GM12878 (cell line): ENCODE results near the gene F13B. TPM values are rescaled to one million over a fixed set of nuclear protein-coding genes. Genes with fewer than 3 reads are reported as not detected.

Experiments used
- ATAC-seq: fragments of 200-7000 bp; cut with Tn5 transposase; 3 replicates; pipeline ENCODE4 v1.9.1; 2020; ENCODE audit warnings: mild to moderate bottlenecking, moderate library complexity
- BruUV-seq: library from RNA; stranded (reverse); fragments of 400-500 nt; replicated peaks from 2 replicates; lab custom pipeline; 2021; lab: Mats Ljungman, UMichigan
- CTCF ChIA-PET: fragments of 300-600 bp; sonication (Branson Sonifier 250); formaldehyde crosslinking; extraction: SDS; loops from one replicate; lab custom pipeline; 2021; ENCODE audit warnings: inconsistent platforms; lab: Yijun Ruan, JAX
- POLR2A ChIA-PET: fragments of 350-600 bp; formaldehyde crosslinking; extraction: SDS; loops from one replicate; lab custom pipeline; 2021; ENCODE audit warnings: inconsistent platforms; lab: Charles Lee
- RAD21 ChIA-PET: fragments of 300-600 bp; sonication (Branson Sonifier 250); formaldehyde crosslinking; loops from one replicate; lab custom pipeline; 2023; ENCODE audit warnings: antibody characterized with exemption; ENCODE audit not compliant: unreplicated experiment; lab: Charles Lee
- SMC1A ChIA-PET: fragments of 300-600 bp; sonication (Branson Sonifier 250); formaldehyde crosslinking; loops from one replicate; lab custom pipeline; 2023; ENCODE audit not compliant: unreplicated experiment, uncharacterized antibody; lab: Charles Lee
- DNase-seq: peaks from one replicate; pipeline ENCODE4 v3.0.0-alpha.2; 2011; ENCODE audit warnings: low read depth, low spot score
- FAIRE-seq: peaks from 3 replicates; lab custom pipeline; 2011; peaks lifted over from hg19 to GRCh38; lab: Jason Lieb, UNC
- H2AFZ ChIP-seq: 2 replicates; pipeline ENCODE4 v1.6.0; 2011; ENCODE audit warnings: low read depth, low read length, control low read depth; ENCODE audit not compliant: control insufficient read depth
- H3K27ac ChIP-seq: 2 replicates; pipeline ENCODE4 v1.5.1; 2011; ENCODE audit warnings: control low read depth; ENCODE audit not compliant: control insufficient read depth, insufficient read depth
- H3K27me3 ChIP-seq, 2 experiments: replicated peaks in 1 of 2; 2 replicates each; pipeline versions ENCODE4 v1.6.0 to v1.6.1; 2011; ENCODE audit warnings: low read length in 1 of 2; ENCODE audit not compliant: control insufficient read depth in 2 of 2, insufficient read depth in 2 of 2
- H3K36me3 ChIP-seq, 2 experiments: 2 replicates each; pipeline ENCODE4 v1.5.1; 2011; ENCODE audit warnings: low read length in 1 of 2; ENCODE audit not compliant: control insufficient read depth in 2 of 2, insufficient read depth in 2 of 2
- H3K4me1 ChIP-seq: 2 replicates; pipeline ENCODE4 v1.6.1; 2011; ENCODE audit warnings: mild to moderate bottlenecking, low read length, moderate library complexity, mixed read lengths; ENCODE audit not compliant: control insufficient read depth, insufficient read depth
- H3K4me2 ChIP-seq: 2 replicates; pipeline ENCODE4 v1.6.0; 2011; ENCODE audit warnings: control low read depth; ENCODE audit not compliant: control insufficient read depth, insufficient read depth
- H3K4me3 ChIP-seq: fragments of 200-600 bp; sonication (generic); 2 replicates; pipeline ENCODE4 v1.5.1; 2016
- H3K79me2 ChIP-seq: 2 replicates; pipeline ENCODE4 v1.6.0; 2011; ENCODE audit warnings: low read length; ENCODE audit not compliant: control insufficient read depth, insufficient read depth
- H3K9ac ChIP-seq: 2 replicates; pipeline ENCODE4 v1.8.0; 2011; ENCODE audit warnings: low read length, control low read depth, mixed read lengths; ENCODE audit not compliant: control insufficient read depth, insufficient read depth
- H3K9me3 ChIP-seq: replicated peaks from 3 replicates; pipeline ENCODE4 v1.5.1; 2011; ENCODE audit warnings: mild to moderate bottlenecking, low read length; ENCODE audit not compliant: control insufficient read depth, insufficient read depth
- H4K20me1 ChIP-seq: 2 replicates; pipeline ENCODE4 v1.6.0; 2011; ENCODE audit not compliant: control insufficient read depth, insufficient read depth
- ASH2L ChIP-seq: fragments of 300-600, 200-600 bp; sonication (generic); IDR thresholded peaks from 2 replicates; pipeline ENCODE4 v1.6.1; 2017; ENCODE audit warnings: low read depth, mild to moderate bottlenecking, borderline replicate concordance
- ATF7 ChIP-seq: fragments of 450-650 bp; IDR thresholded peaks from 2 replicates; pipeline ENCODE4 v1.6.1; 2016; ENCODE audit warnings: low read depth, mild to moderate bottlenecking
- CREB1 ChIP-seq: IDR thresholded peaks from 2 replicates; pipeline ENCODE4 v1.6.1; 2012; ENCODE audit warnings: low read depth, mild to moderate bottlenecking, inconsistent platforms
- GATAD2B ChIP-seq: fragments of 450-650 bp; conservative IDR thresholded peaks from 2 replicates; pipeline ENCODE4 v1.6.1; 2017; ENCODE audit warnings: low read depth, mild to moderate bottlenecking, moderate library complexity
- MAX ChIP-seq: IDR thresholded peaks from 2 replicates; pipeline ENCODE4 v1.6.1; 2012; ENCODE audit warnings: low read depth, low read length, improper control_type of control experiment
- NFXL1 ChIP-seq: fragments of 450-650 bp; IDR thresholded peaks from 2 replicates; pipeline ENCODE4 v1.6.1; 2017; ENCODE audit warnings: antibody characterized with exemption, mild to moderate bottlenecking, borderline replicate concordance
- POLR2AphosphoS5 ChIP-seq: IDR thresholded peaks from 2 replicates; pipeline ENCODE4 v1.6.1; 2011; ENCODE audit warnings: mild to moderate bottlenecking, low read length, inconsistent platforms
- SMAD1 ChIP-seq: fragments of 450-650 bp; IDR thresholded peaks from 2 replicates; pipeline ENCODE4 v1.6.1; 2018; ENCODE audit warnings: mild to moderate bottlenecking, low read depth; ENCODE audit not compliant: partially characterized antibody
- SMC3 ChIP-seq: IDR thresholded peaks from 2 replicates; pipeline ENCODE4 v1.6.1; 2011; ENCODE audit warnings: low read length, improper control_type of control experiment, borderline replicate concordance
- SP1 ChIP-seq: IDR thresholded peaks from one replicate; pipeline ENCODE4 v1.6.1; 2011; ENCODE audit warnings: low read depth, low read length
- TCF12 ChIP-seq: IDR thresholded peaks from 2 replicates; pipeline ENCODE4 v1.6.1; 2011; ENCODE audit warnings: low read depth, mild to moderate bottlenecking, low read length
- WRNIP1 ChIP-seq: IDR thresholded peaks from 2 replicates; pipeline ENCODE4 v1.6.1; 2011; ENCODE audit warnings: low read depth, low read length, improper control_type of control experiment, borderline replicate concordance
- ZNF217 ChIP-seq: fragments of 450-650 bp; IDR thresholded peaks from 2 replicates; pipeline ENCODE4 v1.6.1; 2017; ENCODE audit warnings: antibody characterized with exemption, mild to moderate bottlenecking
- WGBS: methylation state at CpG from one replicate; pipeline ENCODE4 v1.1.6; 2016; ENCODE audit warnings: low lambda C conversion rate; ENCODE audit not compliant: insufficient replicate concordance, insufficient coverage; ENCODE audit errors: missing lambda C conversion rate; 5-methylcytosine and 5-hydroxymethylcytosine counted together
- in situ Hi-C: fragments of 300-500 bp; cut with MboI; formaldehyde crosslinking; loops from 9 replicates; pipeline ENCODE4 v1.14.3; 2018; ENCODE audit warnings: mixed read lengths
- intact Hi-C: fragments of 100-400 bp; cut with micrococcal nuclease; formaldehyde crosslinking; loops from one replicate; pipeline ENCODE4 v1.14.2; 2022; ENCODE audit not compliant: unreplicated experiment
- polyA plus RNA-seq, 11 experiments: library from polyadenylated mRNA; depleted of rRNA in 4 of 11; unstranded in 6 of 11; stranded (reverse) in 5 of 11; fragments of >200 nt; fragmentation: Nextera tagmentation in 4 of 11; fragmentation: Illumina TruSeq in 1 of 11; extraction: Ambion mirVana in 4 of 11; extraction: Trizol in 1 of 11; gene quantifications; 1 replicate in 1 of 11; 2 replicates in 10 of 11; pipeline versions ENCODE4 v1.2.1 to v1.2.3, GENCODE V29; 2011 to 2016; ENCODE audit warnings: inconsistent platforms in 2 of 11, missing spikeins in 2 of 11, low read depth in 1 of 11
- total RNA-seq, 4 experiments: library from RNA; depleted of rRNA in 3 of 4; stranded (reverse); fragments of >200 nt in 3 of 4; fragmentation: Illumina TruSeq in 1 of 4; extraction: Trizol in 1 of 4; gene quantifications; 2 replicates each; pipeline versions ENCODE4 v1.2.1 to v1.2.3, GENCODE V29; 2013 to 2021
- TF ChIP-seq, protein P1 (sequence below): IDR thresholded peaks from 2 replicates; pipeline ENCODE4 v1.6.1; 2012; ENCODE audit warnings: low read depth, low read length, improper control_type of control experiment
- TF ChIP-seq, protein P2 (sequence below): IDR thresholded peaks from 2 replicates; pipeline ENCODE4 v1.6.1; 2011; ENCODE audit warnings: borderline replicate concordance, low read depth, mild to moderate bottlenecking, moderate library complexity, mixed read lengths, low read length; ENCODE audit not compliant: insufficient read depth; ENCODE audit errors: extremely low read length

The F13B gene
- total and polyA plus RNA-seq, 10 of the 15 experiments (the other 5 are each of a cell fraction or from before 2014, with no cell fraction given): 0.06 TPM; not detected in 9

- Histone ChIP-seq H3K27me3 (no peaks in the 10 kb centered on the region), H3K27ac (no peak overlapping the region), H3K36me3 (no peaks in the 10 kb centered on the region), H3K79me2 (no peaks in the 10 kb centered on the region), H3K4me1 (no peaks in the 10 kb centered on the region), H3K9me3 (no peaks in the 10 kb centered on the region), H3K4me2 (no peak overlapping the region), H4K20me1 (no peaks in the 10 kb centered on the region), H3K9ac (no peak overlapping the region), H2AFZ (no peak overlapping the region), H3K4me3 (no peak overlapping the region)
- FAIRE-seq: no peak
- ChIA-PET SMC1A (no interaction called here), RAD21 (no interaction called here), CTCF (no interaction called here), POLR2A (no interaction called here)
- 53% methylated on average over 6 of the region's 6 CpGs for WGBS
- DNase-seq: no peak
- intact Hi-C loops: no loop called here
- no peak for ATAC-seq
- in situ Hi-C loops: no loop called here
- TF ChIP-seq SMAD1 (no peak), SP1 (no peak), ATF7 (no peak), MAX (no peak), POLR2AphosphoS5 (no peak), GATAD2B (no peak), ZNF217 (no peak), ASH2L (no peak), TCF12 (no peak), NFXL1 (no peak), CREB1 (no peak), WRNIP1 (no peak), SMC3 (no peak)
- TF ChIP-seq, protein P1, sequence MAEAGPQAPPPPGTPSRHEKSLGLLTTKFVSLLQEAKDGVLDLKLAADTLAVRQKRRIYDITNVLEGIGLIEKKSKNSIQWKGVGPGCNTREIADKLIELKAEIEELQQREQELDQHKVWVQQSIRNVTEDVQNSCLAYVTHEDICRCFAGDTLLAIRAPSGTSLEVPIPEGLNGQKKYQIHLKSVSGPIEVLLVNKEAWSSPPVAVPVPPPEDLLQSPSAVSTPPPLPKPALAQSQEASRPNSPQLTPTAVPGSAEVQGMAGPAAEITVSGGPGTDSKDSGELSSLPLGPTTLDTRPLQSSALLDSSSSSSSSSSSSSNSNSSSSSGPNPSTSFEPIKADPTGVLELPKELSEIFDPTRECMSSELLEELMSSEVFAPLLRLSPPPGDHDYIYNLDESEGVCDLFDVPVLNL: no peak
- TF ChIP-seq, protein P2, sequence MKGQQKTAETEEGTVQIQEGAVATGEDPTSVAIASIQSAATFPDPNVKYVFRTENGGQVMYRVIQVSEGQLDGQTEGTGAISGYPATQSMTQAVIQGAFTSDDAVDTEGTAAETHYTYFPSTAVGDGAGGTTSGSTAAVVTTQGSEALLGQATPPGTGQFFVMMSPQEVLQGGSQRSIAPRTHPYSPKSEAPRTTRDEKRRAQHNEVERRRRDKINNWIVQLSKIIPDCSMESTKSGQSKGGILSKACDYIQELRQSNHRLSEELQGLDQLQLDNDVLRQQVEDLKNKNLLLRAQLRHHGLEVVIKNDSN: no peak
- no TSS peak for BruUV-seq
Observed at GRCh38 chr1:197027359-197027758, 39.7 kb downstream of the F13B start.
